ENCODE results near the gene UCK2.

UCK2 gene

DNA sequence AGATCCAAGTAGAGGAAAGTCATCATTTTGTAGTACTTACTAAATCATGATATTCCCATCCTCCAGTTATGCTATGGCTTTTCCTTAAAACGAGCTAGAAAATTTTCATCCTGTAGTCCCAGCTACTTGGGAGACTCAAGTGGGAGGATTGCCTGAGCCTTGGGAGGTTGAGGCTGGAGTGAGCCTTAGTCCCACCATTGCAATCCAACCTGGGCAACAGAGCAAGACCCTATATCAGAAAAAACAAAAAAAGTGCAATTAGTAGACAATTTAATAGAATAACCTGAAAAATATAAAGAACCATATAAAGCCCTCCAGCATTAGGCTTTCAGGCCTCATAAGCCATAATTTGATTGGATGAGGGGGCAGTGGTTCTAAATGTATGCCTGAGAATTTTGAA is 6.8 kb downstream of the UCK2 start:
- no peak for FAIRE-seq
- DNase-seq (ENCODE audit: low spot score) = no peak

- no peak for DNase-seq (ENCODE audit: low spot score)
- FAIRE-seq = no peak
Observed at GRCh38 chr1:165834881-165835280, 7.5 kb downstream of the UCK2 start.

DNA sequence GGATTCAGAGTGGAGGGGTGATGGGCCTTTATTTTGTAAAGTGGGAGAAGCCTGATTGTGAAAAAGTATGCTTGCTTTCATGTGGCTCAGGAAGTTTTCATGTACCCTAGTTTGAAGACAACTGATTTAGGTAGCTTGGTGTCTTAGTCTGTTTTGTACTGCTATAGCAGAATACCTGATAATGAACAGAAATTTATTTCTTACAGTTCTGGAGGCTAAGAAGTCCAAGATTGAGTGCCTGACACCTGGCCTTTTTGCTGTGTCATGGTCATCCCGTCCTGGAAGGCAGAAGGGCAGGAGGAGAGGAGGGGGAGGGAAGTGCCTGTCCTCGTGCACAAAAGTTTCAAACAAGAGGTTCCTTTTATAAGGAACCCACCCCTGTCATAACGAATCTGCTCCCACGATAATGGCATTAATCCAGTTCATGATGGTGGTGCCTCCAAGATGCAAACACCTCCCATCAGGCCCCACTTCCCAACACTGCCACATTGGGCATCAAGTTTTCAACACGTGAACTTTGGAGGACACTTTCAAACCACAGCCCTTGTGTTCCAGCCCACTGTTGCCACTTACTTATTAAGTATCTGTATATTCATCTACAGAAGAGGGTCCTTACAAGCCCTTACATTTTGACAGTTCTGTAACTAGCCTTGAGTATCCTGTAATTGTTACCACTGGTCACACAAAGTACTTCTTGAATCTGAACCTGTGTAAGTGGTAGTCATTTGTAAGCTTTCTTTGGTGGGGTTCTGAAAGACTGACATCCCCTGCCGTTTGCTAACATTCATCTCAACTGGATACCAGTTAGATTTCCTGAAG is 9.5 kb downstream of the UCK2 start:
- DNase-seq (ENCODE audit: low spot score) = no peak
- no peak for FAIRE-seq

DNA sequence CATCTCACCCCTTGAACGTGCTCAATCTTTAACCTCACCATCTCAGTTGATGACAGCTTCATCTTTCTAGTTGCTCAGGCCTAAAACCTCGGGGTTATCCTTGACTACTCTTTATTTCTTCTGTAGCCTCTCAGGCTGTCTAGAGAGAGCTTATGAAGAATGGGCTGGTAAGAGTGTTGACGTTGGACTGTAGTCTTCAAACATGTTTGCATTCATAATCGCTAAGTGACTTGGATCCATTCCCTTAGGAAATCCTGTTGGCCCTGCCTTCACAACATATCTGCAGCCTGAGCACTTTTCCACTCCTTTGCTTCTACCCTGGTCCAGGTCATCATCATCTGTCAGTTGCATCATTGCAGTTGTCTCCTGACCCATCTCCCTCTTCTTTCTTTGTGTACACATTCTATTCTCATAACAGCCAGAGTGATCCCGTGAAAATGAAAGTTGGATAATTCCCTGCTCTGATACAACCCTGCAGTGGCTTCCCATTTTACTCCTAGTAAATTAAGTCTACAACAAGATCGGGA is 10.5 kb downstream of the UCK2 start:
- FAIRE-seq (no peak), DNase-seq (ENCODE audit: low spot score) (no peak)

DNA sequence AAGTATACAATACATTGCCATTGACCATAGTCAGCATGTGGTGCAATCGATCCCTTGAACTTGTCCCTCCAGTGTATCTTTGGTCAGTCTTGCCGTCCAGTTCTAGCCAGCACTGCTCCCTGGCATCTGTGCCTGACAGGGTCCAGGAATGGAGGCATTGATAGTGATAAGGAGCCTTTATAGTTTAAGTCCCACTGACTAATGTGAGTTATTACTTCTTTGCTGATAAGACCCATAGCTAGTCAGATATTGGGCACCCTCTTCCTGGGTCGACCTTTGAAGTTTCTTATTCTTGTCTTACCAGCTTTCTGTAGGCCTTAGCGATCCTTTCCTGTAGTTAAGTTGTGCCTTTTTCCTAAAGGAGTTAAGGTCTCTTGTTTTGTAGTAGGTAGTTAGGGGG is 13.0 kb downstream of the UCK2 start:
- FAIRE-seq (no peak), DNase-seq (ENCODE audit: low spot score) (no peak)

GRCh38 chr1:165841582-165842017 is 14.2 kb downstream of the UCK2 start:
- DNase-seq (ENCODE audit: low spot score) = no peak
- no peak for FAIRE-seq

DNA sequence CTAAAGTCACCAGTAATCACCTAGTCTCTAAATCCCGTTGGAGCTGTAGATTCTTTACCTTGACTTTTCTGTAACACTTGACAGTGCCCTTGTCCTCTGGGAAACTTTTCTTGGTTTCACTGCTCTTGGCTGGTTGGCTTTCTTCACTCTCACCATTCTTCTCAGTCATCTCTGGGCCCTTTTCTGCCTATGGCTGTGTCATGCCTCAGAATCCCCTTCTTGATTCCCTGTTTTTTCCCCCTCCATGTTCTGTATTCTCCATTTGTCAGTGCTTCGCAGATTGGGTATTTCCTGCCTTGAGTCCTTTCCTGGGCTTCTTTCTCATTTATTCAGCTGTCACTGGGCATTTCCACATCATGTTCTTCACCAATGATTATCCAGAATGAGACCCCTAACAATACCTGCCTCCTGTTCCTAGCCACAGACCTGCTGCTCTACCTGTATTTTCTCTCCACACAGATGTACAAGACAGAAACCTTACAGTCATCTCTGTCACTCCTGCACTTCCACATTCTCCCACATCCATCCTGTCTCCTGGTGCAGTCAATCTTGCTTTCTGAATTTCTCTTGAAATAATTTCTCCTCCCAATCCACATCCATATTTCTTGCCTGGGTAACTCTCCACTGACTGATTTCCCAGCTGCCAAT is 14.7 kb downstream of the UCK2 start:
- DNase-seq (ENCODE audit: low spot score) (no peak), FAIRE-seq (no peak)

- no peak for FAIRE-seq
- DNase-seq (ENCODE audit: low spot score) = no peak
Observed at GRCh38 chr1:165842671-165843129, 15.3 kb downstream of the UCK2 start.

- DNase-seq (ENCODE audit: low spot score) (no peak), FAIRE-seq (no peak)
Observed at GRCh38 chr1:165843304-165843703, 15.9 kb downstream of the UCK2 start.

DNA sequence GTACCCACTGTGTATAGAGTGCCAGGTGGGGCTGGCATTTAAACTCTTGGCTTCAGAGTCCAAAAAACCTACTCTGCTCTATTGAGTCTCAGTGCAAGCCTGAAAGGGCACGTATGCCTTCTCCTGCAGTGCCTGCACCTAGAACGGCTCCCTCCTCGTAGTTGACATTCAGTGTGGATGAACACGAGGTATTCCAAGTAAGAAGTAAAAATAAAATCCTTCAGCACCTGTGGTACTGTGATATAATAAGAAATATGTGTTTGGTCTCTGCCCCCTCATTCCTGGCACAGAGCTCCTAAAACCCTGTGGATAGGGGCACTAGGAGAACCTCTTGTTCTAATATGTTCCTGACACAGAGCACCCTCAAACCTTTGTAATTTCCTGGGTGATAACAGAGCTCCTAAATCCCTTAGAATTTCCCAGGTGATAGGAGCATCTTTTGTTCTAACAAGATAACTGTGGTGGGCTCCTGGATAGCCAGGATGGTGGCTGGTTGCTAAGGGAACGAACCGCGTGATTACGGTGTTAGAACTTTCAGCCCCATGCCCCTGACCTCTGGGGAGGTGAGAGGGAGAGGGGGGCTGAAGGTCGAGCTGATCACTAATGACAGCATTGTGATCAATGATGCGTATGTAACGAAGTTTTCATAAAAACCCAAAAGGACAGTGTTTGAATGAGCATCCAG is 16.8 kb downstream of the UCK2 start:
- FAIRE-seq (no peak), DNase-seq (ENCODE audit: low spot score) (no peak)

- no peak for DNase-seq (ENCODE audit: low spot score)
- FAIRE-seq = no peak
Observed at GRCh38 chr1:165844933-165845332, 17.5 kb downstream of the UCK2 start.

DNA sequence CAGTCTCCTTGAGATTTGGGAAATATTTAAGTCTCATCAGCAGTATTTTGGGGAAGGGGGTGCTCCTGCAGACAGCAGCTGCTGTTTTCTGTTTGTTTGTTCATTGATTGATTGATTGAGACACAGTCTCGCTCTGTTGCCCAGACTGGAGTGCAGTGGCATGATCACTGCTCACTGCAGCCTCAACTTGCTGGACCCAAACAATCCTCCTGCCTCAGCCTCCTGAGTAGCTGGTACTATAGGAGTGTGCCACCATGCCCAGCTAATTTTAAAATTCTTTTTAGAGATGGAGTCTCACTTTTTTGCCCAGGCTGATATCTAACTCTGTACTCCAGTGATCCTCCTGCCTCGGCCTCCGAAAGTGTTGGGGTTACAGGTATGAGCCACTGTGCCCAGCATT is 18.2 kb downstream of the UCK2 start:
- FAIRE-seq (no peak), DNase-seq (ENCODE audit: low spot score) (no peak)

DNA sequence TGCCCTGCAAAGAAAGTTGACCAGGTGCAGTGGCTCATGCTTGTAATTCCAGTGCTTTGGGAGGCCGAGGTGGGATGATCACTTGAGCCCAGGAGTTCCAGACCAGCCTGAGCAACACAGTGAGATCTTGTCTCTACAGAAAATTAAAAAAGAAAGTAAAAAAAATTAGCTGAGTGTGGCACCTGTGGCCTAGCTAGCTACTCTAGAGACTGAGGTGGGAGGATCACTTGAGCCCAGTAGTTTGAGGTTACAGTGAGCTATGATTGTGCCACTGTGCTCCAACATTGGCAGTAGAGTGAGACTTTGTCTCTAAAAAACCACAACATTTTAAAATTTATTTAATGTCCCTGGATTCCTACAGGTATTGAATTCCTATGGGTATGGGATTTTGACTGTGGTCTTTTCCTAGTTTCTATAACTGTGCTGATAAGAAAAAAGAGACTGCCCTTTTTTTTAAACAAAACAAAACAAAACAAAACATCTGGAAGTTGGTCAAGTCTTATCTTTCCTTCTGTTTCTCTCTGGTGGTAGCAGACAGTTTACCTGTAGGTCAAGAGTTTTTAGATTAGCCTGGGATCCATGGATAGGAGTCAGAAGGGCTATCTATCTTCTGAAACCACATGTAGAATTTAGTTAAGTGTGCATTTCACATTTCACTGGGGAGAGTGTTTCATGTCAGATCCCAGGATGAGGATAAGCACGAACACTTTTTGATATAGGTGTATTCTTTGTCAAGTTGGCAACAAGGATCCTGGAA is 18.8 kb downstream of the UCK2 start:
- DNase-seq (ENCODE audit: low spot score) = no peak
- no peak for FAIRE-seq

DNA sequence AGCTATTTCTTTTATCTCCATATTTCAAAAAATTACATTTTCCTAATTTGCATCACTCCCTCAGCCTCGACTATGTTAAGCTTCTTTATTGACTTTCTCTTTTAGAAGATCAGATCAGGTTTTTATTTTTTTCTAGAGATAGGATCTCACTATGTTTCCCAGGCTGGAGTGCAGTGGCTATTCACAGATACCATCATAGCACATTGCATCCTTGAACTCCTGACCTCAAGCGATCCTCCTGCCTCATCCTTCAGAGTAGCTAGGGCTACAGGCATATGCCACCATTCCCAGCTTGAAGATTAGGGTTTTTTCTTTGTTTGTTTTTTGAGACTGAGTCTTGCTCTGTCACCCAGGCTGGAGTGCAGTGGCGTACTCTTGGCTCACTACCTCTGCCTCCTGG is 20.1 kb downstream of the UCK2 start:
- FAIRE-seq (no peak), DNase-seq (ENCODE audit: low spot score) (no peak)

GRCh38 chr1:165849353-165850133 is 22.1 kb downstream of the UCK2 start:
- no peak for FAIRE-seq
- no peak for DNase-seq (ENCODE audit: low spot score)

GRCh38 chr1:165851034-165851658 is 23.7 kb downstream of the UCK2 start:
- DNase-seq (ENCODE audit: low spot score) = peak; percentile 42
- FAIRE-seq = no peak

- FAIRE-seq (no peak), DNase-seq (ENCODE audit: low spot score) (no peak)
Observed at GRCh38 chr1:165852871-165853270, 25.5 kb downstream of the UCK2 start.

- DNase-seq (ENCODE audit: low spot score) (no peak), FAIRE-seq (no peak)
Observed at GRCh38 chr1:165853528-165854075, 26.2 kb downstream of the UCK2 start.

DNA sequence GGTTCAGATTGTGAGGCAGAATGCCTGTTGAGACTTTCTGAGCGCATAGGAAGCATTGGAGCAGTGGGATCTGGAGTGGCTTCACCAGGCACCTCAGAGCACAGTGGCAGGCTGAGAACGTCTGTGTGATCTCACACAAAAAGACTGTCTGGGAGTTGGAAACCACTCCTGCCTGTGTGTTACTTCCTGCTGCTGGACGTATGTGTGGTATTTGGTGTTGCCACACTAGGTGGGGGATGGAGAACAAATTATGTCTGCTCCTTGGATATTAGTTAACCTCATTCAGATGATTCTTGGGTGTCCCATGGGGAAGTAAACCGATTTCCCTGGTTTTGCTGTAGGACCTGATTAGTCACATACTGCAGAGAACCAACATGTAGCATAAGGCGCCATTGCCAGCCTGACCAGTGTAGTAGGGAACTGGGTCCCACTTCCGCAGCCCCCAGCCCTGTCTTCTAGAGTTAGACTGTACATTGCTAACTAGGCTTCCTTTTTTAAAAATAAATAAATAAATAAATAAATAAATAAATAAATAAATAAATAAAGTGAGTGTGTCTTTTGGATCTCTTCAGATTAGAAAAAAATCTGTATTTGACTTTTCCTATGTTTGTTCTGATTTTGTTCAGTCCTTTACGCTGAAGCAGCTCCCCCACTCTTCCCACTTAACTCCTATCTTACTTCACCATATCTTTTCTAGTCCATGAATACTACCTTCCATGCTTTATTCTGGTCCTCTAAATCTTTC is 26.9 kb downstream of the UCK2 start:
- no peak for FAIRE-seq
- peak; percentile 57 for DNase-seq (ENCODE audit: low spot score)

Data from urothelium cell line (cell line).